NCI-H1436 treated with DMSO at 0.1 percent for 48 hours (cell line): ENCODE data around the gene CTRL.
"Not testable (repeated sequence)": the region's sequence is repeated elsewhere in the genome, so short reads cannot be mapped to it uniquely, and the experiment has no call there.

Experiments
- DNase-seq: peaks from one replicate; lab custom pipeline; 2025; lab: John Stamatoyannopoulos, UW

The CTRL gene

DNA sequence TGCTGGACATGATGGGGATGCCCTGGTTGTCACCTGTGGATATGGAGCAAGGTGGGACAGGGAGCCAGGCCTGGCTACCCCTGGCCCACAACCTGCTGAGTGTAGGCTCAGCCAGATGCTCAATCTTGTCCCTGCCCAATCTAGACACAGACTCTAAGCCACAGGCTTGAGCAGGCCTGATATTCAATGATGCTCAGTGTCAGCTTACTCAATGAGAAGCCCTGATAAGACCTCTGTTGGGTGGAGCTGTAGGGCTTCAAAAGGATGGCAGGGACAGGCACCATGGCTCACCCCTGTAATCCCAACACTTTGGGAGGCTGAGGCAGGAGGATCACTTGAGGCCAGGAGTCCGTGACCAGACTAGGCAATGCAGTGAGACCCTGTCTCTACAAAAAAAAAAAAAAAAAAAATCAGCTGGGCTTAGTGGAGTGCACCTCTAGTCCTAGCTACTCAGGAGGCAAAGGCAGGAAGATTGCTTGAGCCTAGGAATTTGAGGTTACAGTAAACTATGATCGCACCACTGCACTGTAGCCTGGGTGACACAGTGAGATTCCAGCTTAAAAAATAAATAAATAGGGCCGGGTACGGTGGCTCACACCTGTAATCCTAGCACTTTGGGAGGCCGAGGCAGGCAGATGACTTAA lies 8.9 kb upstream of the CTRL start:
- no peak for DNase-seq

- no peak for DNase-seq
Observed at GRCh38 chr16:67939507-67940445, 8.1 kb upstream of the CTRL start.

- DNase-seq = not testable (repeated sequence)
Observed at GRCh38 chr16:67937713-67938112, 6.1 kb upstream of the CTRL start.

DNA sequence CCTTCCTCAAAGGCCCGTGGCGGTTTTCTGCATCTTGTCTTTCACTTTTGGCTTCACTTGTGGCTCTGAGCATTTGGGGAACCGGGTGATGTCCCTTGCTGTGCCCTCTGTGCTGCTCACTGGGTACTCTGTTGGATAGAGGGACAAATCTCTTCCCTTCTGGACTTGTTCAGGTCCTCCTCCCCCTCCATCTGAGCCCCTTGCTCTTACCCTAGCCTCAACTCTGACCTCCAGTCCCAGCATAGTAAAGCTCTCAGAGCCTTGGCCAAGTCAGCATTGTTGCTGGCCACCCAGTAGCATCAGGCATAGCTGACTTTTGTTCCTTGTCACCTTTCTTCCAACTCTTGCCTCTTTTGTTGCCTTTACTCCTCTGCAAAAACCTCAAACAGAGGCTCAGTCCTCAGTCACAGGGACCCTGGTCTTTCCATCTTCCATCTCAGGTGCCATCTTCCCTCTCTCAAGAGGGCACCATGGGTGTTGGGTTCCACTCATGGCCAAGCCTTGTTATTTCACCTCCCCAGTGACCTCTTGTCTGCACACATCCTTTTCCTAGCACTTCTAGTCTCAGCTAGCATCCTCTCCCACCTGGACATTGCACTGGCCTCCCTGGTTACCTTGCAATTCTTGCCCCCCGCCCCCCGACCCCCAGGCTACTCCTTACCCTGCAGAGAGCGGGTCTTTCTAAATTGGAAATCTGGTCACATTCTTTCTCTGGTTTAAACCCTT lies 5.4 kb upstream of the CTRL start:
- DNase-seq = no peak

- DNase-seq = no peak
Observed at GRCh38 chr16:67936124-67936879, 4.6 kb upstream of the CTRL start, which contains the start of gene PSMB10. Gene PSMB10 (minus strand): TSS chr16:67936850. CDS start chr16:67936749, 101 bp downstream.

DNA sequence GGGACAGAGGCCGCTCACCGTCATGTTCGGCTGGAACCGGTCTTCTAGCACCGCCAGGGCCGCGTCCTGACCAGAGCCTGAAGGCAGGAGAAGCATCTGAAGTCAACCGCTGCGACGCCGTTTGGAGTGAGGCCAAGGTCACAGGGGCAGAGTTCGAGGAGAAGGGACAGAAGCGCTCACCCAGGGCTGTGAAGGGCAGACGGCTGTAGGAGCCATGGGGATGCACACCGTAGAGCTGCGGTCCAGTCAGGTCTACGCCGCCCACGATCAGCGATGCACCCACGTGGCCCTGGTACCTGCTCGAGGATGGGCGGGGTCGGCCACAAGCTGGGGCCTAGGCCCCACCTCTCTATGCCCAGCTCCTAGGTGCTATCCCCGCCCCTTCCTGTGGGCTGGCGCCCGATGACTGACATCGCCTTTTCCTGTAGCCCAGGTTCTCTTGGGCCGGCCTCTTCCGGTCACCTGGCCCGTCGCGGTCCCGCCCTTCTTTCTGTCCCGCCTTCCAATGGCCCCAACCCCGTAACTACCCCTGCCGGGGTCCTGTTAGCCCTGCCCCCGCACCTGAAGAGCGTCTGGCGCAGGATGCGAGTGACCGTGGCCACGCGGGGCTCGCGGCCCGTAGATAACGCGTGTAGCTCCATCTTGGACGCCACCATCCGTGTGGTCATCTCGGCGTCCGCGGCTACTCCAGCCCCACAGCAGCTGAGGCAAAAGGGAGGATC lies 3.9 kb upstream of the CTRL start:
- peak; percentile 84 for DNase-seq

GRCh38 chr16:67935101-67935401 lies 3.4 kb upstream of the CTRL start:
- DNase-seq = no peak

DNA sequence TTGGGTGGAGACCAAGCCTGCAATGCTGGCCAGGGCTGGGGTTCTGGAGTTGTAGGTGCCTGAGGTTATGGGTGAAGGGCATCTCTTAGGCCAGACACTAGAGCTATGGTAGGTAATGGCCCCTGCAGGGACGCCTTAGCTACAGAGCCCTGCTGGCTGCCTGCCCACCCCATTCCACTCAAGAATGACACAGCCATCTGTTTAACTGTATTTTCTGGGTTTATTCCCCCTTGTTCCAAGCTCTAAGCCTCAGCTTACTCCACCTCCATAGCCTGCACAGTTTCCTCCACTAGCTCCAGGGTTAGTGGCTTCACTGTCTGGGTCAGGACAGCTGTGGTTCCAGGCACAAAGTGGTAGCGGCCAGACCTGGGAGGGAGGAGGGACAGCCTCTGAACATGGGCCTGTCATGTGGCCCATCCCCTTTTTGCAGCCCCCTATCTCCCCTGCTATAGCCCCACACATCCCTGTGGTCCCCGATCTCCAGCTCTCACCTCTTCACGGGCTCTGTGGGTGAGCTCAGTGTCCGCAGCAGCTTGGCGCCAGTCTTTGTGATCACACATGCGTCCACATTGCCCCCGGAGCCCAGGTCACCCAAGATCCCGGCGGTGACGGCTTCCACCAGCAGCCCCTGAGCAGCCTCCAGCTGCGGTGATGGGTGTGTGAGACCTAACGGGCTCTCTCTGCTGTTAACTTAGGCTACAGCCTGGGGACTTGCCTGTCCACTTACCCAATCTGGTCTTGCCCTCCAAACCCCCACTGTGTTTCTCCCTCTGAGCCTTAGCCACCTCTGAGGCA lies 2.8 kb upstream of the CTRL start:
- DNase-seq = no peak

DNA sequence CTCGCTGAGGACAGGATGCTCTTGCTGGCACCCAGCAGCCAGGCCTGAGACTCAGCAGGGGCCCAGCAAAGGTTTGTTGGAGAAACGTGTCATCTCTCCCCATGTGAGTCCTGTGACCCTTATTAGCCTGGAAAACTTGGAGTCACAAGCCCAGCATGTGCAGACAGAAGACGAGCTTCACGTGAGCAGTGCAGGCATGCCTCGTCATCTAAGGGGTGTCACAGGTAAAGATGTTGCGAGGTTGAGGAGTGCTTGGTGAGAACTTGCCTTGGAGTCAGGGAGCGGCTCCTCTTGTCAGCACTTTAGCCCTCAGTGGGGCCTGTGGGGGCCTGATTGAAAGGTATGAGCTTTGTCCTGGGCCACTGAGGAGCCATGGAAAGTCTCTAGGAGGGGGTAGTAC lies 2.1 kb upstream of the CTRL start:
- DNase-seq = no peak

DNA sequence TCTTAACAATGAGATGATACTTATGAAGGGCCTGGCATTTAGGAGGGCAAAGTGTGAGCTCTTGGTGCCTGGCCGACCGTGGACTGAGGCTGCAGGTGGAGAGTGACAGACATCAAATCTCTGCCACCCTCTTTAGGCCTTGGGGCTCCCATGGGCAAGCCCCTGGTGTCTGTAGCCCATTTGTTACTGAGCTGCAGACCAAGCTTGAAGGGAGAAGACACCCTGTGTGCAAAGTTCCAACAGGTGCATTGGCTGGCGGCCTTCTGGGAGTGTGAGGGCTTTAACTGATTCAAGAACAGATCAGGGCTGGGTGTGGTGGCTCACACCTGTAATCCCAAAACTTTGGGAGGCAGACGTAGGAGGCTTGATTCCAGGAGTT lies 789 bp upstream of the CTRL start:
- no peak for DNase-seq

- no peak for DNase-seq
Observed at GRCh38 chr16:67930678-67931211, 917 bp downstream of the CTRL start.

DNA sequence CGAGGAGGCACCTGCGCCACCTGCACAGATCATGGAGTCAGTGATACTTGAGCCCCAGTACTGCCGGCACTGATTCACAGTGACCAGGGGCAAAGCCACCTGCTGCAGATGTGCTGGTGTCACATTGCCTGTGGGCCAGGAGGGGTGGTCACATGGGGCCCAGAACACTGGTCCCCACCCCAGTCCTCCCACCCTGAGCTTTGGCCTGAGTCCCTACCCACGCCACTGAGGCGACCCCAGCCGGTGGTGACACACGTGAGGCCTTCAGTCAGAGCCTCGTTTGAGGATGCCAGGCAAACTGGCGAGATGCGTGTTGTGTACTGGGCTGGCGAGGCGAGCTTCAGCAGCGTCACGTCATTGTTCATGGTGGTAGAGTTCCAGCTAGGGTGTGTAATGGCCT lies 1.5 kb downstream of the CTRL start:
- no peak for DNase-seq

DNA sequence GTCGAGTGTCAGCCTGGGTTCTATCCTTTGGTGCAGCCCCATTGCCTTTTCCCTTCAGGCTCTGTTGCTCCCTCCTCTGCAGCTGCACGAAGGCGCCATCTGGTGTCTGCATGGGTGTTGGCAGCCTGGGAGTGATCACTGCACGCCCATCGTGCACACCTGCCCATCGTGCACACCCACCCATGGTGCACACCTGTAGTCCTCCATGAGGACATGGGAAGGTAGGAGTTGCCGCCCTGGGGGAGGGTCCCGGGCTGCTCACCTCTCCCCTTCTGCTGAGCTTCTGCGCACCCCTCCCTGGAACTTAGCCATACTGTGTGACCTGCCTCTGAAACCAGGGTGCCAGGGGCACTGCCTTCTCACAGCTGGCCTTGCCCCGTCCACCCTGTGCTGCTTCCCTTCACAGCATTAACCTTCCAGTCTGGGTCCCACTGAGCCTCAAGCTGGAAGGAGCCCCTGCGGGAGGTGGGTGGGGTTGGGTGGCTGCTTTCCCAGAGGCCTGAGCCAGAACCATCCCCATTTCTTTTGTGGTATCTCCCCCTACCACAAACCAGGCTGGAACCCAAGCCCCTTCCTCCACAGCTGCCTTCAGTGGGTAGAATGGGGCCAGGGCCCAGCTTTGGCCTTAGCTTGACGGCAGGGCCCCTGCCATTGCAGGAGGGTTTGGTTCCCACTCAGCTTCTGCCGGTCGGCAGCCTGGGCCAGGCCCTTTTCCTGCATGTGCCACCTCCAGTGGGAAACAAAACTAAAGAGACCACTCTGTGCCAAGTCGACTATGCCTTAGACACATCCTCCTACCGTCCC lies 2.9 kb downstream of the CTRL start:
- no peak for DNase-seq

DNA sequence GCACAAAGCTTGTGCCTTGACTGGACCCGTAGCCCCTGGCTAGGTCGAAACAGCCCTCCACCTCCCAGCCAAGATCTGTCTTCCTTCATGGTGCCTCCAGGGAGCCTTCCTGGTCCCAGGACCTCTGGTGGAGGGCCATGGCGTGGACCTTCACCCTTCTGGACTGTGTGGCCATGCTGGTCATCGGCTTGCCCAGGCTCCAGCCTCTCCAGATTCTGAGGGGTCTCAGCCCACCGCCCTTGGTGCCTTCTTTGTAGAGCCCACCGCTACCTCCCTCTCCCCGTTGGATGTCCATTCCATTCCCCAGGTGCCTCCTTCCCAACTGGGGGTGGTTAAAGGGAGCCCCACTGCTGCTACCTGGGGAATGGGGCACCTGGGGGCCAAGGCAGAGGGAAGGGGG lies 3.5 kb downstream of the CTRL start:
- no peak for DNase-seq

GRCh38 chr16:67927131-67927941 lies 4.3 kb downstream of the CTRL start:
- DNase-seq = no peak

- peak; percentile 67 for DNase-seq
Observed at GRCh38 chr16:67926181-67926750, 5.4 kb downstream of the CTRL start.

GRCh38 chr16:67924140-67924906 lies 7.3 kb downstream of the CTRL start:
- DNase-seq = no peak
